D341Med (cell line): ENCODE data around the gene LIN37.

Experiments
- DNase-seq: peaks from one replicate; pipeline ENCODE4 v3.0.0; 2012; ENCODE audit warnings: low spot score

Gene LIN37, protein sequence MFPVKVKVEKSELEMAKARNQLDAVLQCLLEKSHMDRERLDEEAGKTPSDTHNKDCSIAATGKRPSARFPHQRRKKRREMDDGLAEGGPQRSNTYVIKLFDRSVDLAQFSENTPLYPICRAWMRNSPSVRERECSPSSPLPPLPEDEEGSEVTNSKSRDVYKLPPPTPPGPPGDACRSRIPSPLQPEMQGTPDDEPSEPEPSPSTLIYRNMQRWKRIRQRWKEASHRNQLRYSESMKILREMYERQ

DNA sequence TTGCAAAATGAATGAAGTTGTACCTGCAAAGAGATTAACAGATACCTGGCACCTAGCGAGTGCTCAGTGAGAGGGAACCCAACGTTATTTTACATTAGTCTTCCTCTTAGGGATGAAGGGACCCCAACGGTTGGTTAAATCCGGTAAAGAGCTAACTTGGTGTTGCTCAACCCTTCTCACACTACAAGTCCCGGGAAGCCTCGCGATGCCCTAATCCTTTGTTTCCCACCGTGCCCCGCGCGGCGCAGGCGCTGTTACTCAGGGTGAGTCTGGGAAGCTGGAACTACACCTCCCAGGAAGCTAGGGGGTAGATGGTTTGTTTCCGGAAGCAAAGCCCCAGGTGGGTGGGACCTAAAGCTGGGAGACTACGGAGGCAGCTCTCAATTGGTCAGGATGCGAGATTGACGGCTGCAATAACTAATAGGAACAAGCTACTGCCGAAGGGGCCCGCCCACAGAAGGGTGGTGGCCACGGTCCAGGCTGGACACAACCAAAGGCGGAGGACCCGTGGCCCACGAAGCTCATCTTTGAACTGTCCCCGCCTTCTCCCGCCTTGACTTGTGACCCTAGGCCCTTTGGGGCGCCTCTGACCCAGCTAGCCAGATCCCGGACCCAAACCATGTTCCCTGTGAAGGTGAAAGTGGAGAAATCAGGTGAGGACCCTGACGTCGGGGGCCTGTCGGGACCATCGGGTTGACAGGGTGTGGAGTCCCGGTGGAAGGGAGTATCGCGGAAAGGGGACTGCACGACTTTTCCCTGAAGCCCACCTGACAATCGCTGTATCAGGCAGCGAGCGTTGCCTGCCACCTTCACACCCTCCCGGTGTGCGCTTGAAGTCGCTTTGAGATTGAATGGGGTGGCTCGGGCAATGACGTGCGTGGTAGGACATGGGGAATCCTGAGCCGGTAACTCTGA is at the start of gene LIN37:
LIN37 (plus strand) TSS at position 471 of the 915 bp plus-strand sequence; CDS start at position 620, 149 bp downstream.
- DNase-seq, result peak; percentile 92

DNA sequence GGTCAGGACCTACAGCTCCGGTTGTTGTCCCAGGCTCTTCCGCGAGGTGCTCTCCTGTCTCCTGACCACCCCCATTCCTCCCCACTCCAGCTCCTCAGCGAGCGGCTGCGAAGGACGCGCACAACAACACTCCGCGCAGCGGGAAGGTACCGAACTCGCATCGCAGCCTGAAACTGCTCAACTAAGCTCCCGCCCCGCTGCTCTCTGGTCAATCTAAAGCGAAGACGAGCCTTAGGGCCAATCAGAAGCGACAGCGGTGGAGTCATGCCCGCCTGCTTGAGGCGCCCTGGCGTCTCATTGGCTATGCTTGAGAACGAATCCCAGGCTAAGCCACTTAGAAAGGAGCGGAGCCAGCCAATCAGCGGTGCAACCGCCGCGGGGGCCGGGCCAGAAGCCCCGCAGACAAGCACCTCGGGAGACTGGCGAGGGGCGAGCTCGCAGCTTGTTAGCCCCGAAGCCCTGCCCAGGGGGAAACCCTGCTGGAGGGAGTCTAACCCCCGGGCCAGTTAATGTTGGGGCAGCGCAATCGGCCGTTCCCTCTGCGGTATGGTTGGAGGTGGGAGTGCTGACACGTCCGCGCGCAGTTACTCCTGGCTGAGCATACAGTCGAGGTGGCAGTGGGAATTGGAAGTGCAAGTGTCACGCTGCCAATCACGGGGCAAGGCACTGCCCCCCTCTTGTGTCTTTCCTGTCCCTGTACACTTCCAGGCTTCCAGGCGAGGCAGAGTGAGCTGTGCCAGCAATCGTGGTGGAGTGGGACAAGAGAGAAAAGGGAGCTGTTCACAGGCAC is 46.0 kb upstream of the LIN37 start:
- peak; percentile 98 for DNase-seq

DNA sequence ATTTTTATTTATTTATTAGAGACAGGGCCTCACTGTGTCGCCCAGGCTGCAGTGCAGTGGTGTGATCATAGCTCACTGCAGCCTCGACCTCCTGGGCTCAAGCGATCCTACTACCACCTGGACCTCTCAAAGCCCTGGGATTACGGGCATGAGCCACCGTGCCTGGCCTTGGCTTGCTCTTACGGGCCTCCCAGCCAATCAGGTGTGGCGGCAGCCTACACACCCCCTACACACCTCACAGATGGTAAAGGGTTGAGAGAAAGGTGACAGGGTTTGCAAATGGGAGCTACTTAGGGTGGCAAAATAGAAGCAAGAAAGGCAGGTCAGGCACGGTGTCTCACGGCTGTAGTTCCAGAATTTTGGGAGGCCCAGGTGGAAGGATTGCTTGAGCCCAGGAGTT is 45.0 kb upstream of the LIN37 start:
- no peak for DNase-seq

DNA sequence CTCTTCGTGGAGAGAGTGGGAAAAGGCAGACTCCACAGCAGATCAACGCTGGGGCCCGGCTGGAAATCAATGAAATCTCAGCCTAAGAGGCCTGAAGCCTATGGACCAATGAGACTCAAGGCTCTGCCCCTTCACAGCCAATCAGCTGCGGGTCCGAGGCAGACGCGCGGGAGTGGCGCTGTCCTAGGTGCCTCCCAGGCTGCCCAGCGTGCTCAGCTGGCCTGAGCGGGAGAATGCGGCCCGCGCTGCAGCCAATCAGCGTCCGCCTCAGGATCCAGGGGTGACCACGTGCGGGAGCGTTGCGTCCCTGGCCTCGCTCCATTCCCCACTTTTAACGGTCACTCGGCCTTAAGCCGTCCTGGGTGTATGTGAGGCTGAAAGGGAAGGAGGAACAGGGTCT is 44.2 kb upstream of the LIN37 start, which contains the start of gene ZBTB32:
ZBTB32 (plus strand) TSS at position 341 of the 400 bp plus-strand sequence. CDS start 10,069 bp downstream, outside the sequence.
- no peak for DNase-seq

DNA sequence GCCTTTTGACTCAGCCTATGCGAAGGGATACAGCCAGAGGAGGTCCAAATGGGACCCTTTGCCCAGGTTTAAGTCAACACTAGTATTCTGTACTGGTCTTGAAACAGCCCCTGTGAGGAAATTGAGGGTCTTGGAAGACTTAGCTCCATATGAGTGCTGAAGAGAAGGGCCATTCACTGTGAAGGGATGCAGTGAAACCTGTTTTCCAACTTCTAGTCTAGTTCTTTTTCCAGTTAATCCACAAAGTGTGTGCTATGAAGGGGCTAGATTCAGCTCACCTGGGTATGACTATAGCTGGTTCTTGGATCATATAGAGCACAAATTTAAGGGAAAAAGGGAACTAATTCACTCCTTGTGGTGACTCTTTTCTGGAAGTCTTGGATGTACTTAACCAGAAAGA is 40.0 kb upstream of the LIN37 start:
- no peak for DNase-seq

DNA sequence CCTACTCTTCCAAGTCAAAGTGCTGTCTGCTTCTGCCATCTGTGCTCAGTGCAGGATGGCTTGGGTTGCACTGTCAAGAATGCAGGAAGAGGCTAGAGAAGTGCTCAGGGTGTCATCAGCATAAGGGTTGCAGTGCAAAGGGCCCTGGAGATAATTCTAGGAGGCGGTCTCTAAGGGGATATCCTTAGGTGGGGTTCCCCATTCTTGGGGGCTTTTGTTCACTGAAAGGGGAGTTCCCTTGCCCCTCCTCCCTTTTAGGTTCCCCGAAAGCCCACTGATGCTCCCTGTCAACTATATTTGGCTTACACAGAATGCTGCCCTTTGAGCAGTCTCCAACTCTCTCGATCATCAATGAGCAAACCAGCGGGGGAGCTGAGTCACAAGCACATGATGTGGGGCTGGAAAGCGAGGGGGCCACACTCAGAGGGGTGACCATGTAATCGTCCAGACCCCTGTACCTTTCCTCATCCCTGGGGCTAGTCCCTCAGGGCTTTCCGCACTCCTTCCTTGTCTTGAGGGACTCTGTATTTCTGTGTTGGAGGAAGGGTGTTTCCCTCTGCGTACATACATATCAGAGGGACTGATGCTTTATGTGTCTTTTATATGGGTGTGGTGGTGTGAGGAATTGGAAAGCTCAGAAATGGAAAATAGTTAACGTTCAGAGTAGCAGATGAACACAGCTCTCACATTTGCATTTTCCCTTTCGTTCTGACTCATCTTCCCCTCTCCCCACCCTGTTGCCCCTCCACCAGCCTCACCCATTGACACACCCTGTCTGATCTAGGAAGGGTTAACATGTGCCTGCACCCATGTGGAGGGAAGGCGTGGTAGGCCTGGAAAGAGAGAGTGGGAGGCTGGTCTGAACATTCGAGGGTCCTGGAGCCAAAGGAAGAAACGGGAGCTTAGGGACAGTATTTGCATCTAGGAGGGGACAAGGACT is 37.3 kb upstream of the LIN37 start:
- no peak for DNase-seq

DNA sequence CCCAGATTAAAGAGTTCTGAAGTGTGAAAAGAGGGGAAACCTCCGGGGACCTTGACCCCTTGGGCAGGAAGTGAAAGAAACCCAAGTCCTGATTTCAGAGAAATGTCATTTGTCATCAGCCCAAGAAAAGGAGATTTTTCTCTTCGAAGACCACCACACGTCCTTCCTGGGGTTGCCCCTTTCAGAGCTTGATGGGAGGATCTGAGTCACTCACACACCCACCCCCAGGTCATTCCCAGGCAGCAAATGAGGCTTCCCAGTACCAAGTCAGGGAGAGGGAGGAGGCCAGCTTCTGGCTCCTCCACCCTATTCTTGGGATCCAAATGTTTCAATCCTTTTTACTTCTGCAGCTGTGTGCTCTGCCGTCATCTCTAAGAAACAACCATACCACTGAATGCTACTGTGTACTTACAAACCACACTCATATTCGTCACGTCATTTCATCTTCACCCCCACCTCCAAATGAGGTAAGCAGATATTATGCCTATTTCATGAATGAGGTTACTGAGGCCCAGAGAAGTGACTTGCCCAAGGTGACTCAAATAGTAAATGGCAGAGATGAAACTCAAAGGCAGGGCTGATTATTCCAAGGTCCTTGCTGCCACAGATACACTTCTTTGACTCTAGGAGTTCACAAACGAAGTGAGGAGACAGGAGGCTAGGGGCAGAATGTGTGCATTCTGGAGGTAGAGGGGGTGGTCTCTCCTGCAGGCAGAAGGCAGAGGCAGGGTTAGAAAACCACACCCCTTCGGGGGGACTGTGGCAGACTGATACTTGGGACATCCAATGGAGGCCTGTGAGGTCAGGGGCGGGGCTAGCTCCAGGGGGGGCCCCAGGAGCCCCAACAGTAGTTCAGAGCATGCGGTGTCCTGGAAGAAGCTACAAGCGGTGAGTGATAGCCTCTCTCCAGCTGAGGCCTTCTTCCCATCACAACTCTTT is 35.5 kb upstream of the LIN37 start:
- no peak for DNase-seq

DNA sequence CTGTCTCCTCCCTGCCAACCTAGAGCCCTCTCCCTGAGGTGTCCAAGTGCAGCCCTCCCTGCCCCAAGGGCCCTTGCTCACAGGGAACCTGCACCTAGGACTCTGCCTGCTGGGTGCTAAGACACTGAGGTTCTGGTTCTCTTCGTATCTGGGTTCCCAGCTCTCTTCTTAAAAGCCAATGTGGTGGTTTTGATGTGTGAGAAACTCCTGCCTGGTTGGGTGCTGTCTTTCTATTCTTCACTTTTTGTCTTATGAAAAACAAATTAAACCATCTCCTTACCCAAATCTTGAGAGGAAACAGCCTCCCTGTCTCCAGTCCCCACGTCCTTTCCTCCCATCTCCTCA is 34.9 kb upstream of the LIN37 start:
- no peak for DNase-seq

DNA sequence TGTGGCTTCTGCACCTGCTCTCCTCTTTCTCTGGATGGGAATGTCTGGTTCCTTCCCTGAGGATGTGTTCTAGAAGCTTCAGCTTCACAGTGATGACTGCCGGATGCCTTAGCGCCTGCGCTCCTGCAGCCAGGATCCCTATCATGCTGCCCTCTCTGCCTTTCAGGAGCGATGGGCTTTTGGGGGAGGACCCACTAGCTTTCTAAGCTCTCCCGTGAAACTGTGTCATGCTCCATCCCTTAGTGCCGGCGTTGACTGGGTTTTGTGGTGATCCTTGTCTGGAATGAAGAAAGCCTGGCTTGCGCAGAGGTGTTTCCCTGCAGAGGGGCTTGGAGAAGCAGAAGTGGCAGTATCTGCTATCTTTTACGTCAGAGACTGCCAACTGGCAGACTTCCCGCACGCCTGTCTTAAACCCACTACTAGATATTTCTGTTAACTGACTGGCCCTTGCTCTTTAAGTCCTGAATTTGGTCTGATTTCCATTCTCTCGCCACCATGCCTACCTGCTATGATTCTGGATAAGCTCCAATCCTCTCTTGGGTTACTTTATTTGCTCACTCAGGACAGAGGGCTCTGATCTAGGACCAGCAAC is 34.4 kb upstream of the LIN37 start:
- DNase-seq, result no peak

DNA sequence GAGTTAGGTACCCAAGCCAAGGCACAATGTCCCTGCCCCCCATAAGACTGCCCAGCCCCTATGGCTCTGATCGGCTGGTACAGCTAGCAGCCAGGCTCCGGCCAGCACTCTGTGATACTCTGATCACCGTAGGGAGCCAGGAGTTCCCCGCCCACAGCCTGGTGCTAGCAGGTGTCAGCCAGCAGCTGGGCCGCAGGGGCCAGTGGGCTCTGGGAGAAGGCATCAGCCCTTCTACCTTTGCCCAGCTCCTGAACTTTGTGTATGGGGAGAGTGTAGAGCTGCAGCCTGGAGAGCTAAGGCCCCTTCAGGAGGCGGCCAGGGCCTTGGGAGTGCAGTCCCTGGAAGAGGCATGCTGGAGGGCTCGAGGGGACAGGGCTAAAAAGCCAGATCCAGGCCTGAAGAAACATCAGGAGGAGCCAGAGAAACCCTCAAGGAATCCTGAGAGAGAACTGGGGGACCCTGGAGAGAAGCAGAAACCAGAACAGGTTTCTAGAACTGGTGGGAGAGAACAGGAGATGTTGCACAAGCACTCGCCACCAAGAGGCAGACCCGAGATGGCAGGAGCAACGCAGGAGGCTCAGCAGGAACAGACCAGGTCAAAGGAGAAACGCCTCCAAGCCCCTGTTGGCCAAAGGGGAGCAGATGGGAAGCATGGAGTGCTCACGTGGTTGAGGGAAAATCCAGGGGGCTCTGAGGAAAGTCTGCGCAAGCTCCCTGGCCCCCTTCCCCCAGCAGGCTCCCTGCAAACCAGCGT is 33.6 kb upstream of the LIN37 start:
- DNase-seq, result no peak

DNA sequence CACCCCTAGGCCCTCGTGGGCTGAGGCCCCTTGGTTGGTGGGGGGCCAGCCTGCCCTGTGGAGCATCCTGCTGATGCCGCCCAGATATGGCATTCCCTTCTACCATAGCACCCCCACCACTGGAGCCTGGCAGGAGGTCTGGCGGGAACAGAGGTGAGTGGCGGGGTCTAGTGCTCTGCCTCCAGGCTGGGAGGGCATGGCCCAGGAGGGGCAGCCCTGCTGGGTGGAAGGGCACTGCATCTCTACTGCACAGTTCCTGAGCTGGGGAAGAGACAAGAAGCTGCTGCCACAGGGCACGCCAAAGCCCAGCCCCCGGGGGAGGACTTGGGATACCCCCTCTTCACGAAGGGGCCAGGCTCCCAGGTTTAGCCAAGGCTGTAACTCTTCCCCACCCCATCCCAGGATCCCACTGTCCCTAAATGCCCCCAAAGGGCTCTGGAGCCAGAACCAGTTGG is 33.0 kb upstream of the LIN37 start:
- DNase-seq, result no peak

DNA sequence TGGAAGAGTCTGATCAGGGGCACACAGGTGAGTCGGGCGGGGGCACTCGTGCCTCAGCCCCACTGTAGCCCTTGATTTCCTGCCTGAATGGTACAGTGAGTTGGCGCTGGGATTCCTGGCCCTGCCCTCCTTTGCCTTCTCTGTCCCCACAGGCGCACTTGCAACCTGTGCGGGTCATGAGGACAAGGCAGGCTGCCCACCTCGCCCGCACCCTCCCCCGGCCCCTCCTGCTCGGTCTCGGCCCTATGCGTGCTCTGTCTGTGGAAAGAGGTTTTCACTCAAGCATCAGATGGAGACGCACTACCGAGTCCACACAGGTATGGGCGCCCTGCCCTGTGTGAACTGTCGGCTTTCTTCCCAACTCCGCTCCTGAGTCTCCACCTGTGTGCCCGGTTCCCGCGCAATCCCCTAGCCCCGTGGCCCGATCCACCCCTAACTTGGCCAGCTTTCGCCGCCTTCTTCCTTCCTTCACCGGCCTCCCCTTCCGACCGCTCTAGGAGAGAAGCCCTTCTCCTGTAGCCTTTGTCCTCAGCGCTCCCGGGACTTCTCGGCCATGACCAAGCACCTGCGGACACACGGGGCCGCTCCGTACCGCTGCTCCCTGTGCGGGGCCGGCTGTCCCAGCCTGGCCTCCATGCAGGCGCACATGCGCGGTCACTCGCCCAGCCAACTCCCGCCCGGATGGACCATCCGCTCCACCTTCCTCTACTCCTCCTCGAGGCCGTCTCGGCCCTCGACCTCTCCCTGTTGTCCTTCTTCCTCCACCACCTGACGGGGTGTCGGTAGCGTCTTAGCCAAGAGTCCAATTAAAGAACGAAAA is 32.2 kb upstream of the LIN37 start:
- no peak for DNase-seq

DNA sequence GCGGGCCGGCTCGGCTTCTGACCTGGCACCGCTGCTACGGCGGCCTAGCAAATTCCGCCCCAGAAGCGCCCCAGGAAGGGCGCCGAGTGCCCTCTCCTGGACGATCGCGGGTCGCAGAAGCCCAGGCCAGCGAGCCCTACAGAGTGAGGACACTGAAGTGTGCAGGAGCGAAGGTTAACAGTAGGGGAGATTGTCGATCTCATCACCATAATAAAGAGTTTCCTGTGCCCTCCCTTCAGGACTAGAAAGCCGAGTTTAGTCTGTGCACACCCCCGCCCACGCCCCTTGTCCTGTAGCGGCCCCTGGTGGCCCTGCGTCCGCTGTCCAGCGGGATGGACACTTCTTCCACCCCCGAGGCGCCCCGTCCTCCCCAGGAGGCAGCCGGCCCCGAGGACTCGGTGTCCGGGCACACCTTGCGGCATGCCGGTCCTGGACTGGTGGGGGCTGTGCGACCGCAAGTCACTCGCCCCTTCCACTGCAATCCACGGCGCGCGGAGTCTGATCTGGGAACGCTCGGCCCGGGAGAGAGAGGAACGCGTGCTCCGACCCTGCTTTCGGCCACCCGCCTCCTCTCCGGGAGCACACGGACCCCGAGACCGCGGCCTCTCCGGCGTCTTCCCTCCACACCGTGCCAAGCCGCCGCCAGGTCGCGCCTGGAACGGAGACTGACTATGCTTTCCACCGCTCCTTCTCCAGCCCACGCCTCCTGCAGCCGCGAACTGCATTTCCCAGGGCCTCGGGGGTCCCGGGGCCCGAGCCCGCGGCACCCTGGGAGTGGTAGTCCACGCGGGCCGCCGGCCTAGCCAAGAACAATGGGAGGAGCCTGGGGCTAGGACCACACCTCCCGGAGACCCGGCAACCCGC is 31.3 kb upstream of the LIN37 start:
- DNase-seq, result peak; percentile 85

DNA sequence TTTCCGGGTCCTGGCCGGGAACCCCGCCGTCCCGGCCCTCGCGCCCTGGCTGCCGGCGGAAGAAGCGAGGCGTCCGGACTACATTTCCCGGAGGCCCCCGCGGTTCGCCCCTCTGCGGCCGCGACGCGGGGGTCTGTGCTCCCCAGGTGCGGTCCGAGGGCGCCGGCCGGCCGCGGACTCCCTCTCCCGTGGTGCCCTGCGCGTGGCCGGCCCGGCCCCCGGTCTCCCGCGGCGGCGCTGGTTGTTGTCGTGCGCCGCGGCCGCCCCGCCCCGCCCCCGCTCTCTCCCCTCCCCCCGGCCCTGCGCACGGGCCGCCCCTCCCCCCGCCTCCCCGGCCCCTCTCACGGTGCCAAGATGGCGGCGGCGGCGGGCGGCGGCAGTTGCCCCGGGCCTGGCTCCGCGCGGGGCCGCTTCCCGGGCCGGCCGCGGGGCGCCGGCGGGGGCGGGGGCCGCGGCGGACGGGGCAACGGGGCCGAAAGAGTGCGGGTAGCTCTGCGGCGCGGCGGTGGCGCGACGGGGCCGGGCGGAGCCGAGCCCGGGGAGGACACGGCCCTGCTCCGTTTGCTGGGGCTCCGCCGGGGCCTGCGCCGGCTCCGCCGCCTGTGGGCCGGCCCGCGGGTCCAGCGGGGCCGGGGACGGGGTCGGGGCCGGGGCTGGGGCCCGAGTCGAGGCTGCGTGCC is 30.6 kb upstream of the LIN37 start, which contains the start of gene KMT2B:
KMT2B (plus strand) TSS at position 339 of the 680 bp plus-strand sequence; CDS start at position 355, 16 bp downstream.
- peak; percentile 99 for DNase-seq

DNA sequence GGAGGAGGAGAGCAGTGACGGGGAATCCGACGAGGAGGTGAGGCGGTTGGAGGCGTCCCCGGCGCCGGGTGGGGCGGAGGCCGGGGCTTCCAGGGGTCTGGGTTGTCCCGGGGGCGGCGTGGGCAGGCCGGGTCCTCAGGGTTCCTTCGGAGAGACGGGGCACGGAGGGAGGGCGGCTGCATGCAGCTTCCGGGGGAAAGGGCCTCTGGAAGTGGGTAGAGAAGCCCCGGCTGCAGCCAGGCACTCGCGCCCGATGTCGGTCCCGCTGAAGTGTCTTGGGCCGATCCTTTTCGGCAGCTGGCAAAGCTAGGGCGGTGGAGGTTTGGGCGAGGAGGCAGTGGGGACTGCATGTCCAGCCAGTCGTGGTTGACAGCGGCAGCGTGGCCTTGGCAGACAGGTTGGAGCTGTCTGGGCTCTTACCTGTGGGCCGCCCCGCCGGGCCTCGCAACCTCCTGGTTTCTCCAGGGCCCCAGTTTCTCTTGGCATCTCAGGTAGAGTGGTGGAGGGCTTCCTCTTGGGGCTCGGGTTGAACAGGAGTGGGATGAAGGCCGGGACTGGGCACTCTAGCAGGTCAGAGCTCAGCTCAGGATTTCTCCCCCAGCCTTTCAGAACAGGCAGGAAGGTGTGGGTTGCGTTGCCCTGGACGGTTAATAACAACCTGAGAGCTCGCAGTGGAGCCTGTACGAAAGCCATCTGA is 29.9 kb upstream of the LIN37 start:
- peak; percentile 64 for DNase-seq
